Activated CD4-positive, CD25-positive, alpha-beta regulatory T cell treated with anti-CD3 and anti-CD28 coated beads, Interleukin-2, amount 50 U/mL, for 24 hours (primary cell): ENCODE results near the gene LRTM2.

Source experiments
- ATAC-seq, 2 donors: fragments of 150-1000 bp; cut with Tn5 transposase; one replicate each; pipeline ENCODE4 v1.10.0; 2021; ENCODE audit warnings: mild to moderate bottlenecking in 1 of 2, moderate library complexity in 1 of 2

Gene LRTM2

DNA sequence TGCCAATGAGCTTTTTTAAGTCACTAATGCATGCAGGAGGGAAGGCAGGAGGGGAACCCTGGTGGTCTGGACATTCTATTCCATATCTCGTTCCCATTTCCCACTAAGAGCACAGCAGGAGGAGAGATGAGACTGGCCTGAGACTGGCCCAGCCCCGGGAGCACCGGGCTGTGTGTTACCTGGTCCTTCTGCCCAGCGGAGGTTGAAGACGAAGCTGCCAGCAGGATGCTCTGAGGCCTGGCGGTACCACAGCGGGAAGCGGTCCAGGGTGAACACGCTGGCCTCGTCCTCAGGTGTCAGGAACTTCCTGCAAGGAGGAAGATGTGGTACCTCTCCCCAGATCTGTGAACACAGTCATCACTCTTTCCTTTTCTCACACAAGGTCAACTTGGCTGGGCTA, 23.9 kb downstream of the LRTM2 start:
- no peak for ATAC-seq

- ATAC-seq, result no peak
Observed at GRCh38 chr12:1844661-1845409, 24.5 kb downstream of the LRTM2 start.

- ATAC-seq, result no peak
Observed at GRCh38 chr12:1845427-1845826, 25.1 kb downstream of the LRTM2 start.

- ATAC-seq, result no peak
Observed at GRCh38 chr12:1845886-1846285, 25.5 kb downstream of the LRTM2 start.

DNA sequence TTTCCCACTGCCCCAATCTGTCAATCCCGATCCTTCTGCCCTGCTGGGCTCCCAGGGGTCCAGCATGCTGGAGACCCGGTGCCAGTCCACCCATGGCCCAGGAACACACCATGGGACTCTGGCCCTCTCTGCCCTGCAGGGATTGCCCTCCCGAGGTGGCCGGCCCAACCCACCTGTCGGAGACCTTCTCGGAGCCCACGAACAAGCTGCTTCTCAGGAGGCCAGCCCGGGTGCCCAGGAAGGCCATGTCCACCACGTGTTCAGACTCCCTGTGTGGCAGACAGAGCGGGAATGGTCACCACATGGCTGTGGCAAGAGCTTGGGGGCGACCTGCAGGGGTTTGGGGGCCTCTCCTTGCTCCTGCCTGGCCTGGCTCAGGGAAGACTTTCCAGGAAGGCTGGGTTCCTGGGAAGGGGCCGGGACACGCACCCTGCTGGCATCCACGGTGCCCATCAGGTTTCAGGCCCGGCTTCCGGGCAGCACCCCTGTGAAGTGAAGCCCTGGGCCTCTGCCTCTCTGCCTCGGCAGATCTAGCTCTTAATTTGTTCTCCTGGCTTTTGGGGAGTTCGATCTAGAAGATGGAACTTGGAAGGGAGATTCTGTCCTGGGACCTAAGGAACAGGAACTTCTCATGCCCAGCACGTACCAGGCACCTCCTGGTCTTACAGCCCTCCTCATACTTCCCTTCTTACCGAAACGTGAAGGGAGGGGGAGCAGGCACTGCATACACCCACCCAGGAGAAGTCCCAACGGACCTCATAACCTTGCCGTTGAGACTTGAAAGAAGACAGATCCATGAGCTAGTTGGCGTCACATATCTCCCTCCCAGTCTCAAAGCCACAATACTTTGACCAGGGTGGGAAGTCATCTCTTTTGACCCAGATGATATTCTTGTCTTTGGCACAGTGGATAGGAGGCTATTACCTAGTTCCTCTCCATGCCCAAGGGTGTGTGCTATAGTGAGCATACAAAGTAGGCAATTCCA, 26.3 kb downstream of the LRTM2 start:
- no peak for ATAC-seq

- no peak for ATAC-seq
Observed at GRCh38 chr12:1847411-1847810, 27.0 kb downstream of the LRTM2 start.

DNA sequence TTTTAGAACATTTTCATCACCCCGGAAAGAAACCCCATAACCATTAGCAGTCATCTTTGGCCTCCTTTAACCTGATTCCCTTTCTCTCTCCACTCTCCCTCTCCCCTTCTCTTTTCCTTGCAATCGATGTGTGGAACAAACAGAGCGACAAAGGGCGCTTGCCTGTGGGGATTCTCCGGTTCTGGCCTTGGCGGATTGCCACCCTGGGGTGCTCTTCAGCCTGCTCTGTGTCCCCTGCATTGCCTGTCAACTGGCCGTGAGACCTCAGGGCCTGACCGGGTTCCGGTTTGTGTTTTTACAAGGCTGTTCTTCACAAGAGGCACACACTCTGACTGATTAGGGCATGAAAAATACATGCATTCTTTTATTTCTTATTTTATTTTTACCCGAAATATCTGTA, 27.8 kb downstream of the LRTM2 start:
- ATAC-seq, result no peak

- ATAC-seq, result no peak
Observed at GRCh38 chr12:1848745-1849144, 28.4 kb downstream of the LRTM2 start.

GRCh38 chr12:1851151-1851701, 30.9 kb downstream of the LRTM2 start:
- no peak for ATAC-seq

DNA sequence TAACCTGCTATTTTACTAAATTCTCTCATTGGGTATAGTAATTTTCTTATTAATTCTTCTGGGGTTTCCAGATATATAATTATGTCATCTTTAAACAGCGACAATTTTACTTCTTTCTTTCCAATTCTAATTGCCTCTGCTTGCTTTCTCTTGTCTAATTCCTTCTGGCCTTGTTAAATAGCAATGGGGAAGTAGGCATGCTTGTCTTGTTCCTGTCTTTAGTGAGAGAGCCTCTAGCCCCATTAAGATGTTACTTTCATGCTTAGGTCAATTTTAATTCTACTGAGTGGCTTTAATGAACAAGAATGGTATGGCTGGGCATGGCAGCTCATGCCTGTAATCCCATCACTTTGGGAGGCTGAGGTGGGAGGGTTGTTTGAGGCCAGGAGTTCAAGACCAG, 31.7 kb downstream of the LRTM2 start:
- no peak for ATAC-seq

GRCh38 chr12:1853716-1854115, 33.4 kb downstream of the LRTM2 start:
- no peak for ATAC-seq

DNA sequence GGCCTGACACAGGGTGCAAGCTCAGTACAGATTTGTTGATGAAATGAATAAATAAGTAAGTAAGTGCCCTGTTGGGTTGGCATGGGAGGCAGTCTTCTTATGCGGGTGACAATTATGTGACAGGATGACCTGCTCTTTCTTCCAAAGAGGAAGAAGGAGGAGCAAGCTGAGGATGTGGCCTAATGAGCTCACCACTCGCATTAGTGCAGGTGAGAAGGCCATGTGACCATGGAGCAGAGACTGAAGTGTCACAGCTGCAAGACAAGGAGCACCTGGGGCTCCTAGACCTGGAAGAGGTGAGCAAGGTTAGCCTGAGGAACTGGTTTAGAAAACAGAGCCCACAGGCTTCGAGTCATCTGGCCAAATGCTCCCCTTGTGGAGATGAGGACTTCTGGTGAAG, 34.9 kb downstream of the LRTM2 start:
- ATAC-seq, result no peak

- no peak for ATAC-seq
Observed at GRCh38 chr12:1857086-1857485, 36.7 kb downstream of the LRTM2 start.

- ATAC-seq, result no peak
Observed at GRCh38 chr12:1857821-1858220, 37.5 kb downstream of the LRTM2 start.

DNA sequence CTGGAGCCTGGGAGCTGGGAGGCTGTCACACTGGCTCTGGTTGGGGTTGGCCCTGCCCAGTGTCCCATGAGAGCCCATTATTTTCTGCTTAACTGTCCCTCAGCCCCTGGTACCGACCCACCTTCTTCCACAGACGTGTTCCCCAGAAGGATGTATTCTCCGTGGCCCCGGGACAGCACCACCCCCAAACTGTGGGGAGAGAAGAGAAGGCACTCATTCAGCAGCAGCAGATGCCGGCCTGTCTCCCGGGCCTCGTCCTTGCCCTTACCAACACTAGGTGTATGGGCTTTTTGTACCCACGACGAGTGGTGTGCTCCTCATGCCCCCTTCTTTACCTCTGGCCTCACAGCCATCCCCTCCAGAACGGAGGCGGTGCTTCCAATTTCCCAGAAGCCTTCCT, 38.1 kb downstream of the LRTM2 start:
- ATAC-seq, result no peak

GRCh38 chr12:1859643-1860042, 39.3 kb downstream of the LRTM2 start:
- ATAC-seq, result no peak

GRCh38 chr12:1862973-1863372, 42.6 kb downstream of the LRTM2 start:
- ATAC-seq, result no peak

- no peak for ATAC-seq
Observed at GRCh38 chr12:1863823-1864222, 43.5 kb downstream of the LRTM2 start.

DNA sequence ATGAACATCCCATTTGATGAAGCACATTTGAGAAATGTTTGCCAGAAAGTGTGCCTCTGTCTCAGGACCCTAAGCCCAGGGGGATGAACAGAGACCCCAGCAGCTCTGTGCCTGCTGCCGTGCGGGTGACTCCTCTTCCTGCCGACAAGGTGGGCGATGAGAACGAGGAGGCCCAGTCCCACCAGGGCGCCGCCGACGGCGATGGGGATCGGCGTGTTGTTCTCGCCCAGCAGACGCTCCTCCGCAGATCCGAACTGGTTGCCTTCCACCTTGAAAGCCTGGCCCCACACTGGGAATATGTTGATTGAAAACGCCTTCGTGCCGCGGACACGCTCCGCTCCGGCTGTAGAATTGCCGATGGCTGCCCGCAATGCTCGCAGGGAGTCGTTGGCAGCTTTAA, 44.1 kb downstream of the LRTM2 start:
- ATAC-seq, result no peak

DNA sequence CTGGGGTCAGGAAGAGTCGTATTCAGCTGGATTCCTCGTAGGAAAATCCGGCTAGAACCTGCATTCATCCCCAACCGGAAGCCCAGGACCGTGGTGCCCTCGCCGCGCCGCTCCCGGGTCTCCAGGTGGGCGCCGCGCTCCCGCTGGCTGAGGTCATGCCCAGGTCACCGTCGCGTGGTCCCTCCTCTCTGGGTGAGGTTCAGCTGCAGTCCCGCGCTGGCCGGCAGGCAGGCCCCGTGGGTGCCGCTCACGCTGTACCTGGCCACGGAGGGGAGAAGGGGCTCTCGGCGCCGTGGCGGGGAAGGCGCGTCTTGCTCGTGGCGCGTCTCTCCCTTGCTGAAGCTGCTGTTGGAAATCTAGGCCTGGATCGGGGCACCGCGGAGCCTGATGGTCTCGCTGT, 44.5 kb downstream of the LRTM2 start:
- ATAC-seq, result no peak

DNA sequence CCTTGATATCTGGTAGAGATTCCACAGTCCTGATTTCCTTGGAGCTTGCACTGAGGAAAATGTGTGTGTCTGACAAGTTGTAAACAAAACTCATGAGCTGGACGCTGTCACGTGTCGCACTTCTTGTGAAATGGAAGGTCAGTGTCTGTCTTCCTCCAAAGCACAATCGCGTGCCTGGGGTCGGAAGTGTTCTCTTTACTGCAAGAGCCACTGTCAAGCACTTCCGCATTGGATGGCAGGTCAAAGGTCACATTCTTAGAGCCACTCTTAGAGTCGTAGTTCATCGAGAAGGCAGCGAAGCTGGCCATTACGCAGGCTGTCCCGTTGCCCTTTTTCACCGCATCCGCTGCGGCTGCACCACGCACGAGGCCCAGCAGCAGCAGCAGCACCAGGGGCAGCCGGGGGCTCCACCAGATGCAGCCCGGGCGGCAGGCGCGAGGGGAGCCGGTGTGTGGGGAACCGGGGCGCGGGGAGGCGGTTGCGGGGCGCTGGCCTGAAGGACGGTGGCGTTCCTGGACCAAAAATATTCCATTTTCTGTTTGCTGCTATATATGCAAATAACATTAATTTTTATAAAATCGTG, 45.0 kb downstream of the LRTM2 start:
- ATAC-seq, result no peak

GRCh38 chr12:1869145-1869544, 48.8 kb downstream of the LRTM2 start:
- ATAC-seq, result no peak

GRCh38 chr12:1870086-1870485, 49.7 kb downstream of the LRTM2 start:
- ATAC-seq, result no peak
